Activated CD4-positive, alpha-beta T cell treated with anti-CD3 and anti-CD28 coated beads for 48 hours (primary cell): Measurements from ENCODE around the gene TRAF7.
"Not testable (repeated sequence)": the region's sequence is repeated elsewhere in the genome, so short reads cannot be mapped to it uniquely, and the experiment has no call there.

Source experiments
- DNase-seq: peaks from one replicate; pipeline ENCODE4 v3.0.0-alpha.2; 2020

TRAF7 gene

DNA sequence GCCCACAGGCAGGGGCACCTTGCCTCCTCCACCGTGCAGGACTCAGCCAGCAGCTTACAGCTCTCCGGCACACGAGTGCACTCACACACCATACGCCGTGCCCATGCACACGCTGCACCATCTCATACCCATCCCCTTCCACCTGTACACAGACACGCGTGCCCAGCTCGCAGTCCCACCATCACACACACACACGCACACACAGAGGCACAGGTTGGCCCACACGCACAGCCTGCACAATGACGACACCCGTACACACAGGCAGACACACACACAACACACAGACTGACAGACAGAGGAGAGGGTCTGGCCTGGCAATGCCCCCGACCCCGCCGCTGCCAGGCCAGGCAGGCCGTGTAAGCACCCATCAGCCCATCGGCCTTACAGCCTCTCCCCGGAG lies 28.8 kb downstream of the TRAF7 start:
- DNase-seq: no peak

DNA sequence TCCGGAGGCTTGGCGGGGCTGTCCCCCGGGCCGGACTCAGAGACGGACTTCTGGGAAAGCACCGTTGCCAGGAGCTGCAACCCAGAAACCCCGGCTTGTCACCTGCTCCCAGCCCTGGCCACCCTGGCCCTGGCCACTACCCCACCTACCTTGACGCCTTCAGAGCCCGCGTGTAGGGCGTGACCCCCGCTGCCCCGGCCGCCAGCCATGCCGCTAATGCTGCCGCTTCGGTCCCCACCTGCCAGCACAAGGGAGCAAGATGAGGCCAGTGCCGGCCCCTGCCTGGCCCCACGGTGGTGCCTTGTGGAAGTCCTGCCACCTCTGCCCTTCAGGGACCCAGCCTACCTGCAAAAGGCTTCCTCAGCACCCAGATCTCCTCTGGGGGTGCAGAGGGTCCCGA lies 29.4 kb downstream of the TRAF7 start:
- DNase-seq: no peak

- DNase-seq: no peak
These were observed 30.5 kb downstream of the TRAF7 start for GRCh38 chr16:2186064-2186463.

DNA sequence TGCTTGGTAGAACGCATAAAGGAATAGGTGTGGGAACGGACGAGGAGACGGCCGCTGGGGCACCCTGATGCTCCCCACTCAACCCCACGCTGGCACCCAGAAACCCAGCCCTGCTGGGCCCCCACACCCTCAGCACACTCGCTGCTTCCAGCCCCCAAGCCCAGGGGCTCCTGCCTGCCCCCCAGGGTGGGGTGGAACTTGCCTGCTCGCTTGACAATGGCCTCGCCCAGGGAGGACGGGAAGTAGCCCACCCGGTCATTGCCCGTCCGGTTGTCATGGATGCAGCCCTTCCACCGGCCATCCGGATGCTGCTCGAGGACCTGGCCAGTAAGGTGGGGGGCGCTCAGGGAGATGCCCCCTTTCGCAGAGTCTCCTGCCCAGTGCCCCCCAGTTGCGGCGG lies 30.9 kb downstream of the TRAF7 start:
- no peak for DNase-seq

- DNase-seq: no peak
These were observed 31.6 kb downstream of the TRAF7 start for GRCh38 chr16:2187212-2187611.

- DNase-seq: no peak
These were observed 32.8 kb downstream of the TRAF7 start for GRCh38 chr16:2188395-2188794.

DNA sequence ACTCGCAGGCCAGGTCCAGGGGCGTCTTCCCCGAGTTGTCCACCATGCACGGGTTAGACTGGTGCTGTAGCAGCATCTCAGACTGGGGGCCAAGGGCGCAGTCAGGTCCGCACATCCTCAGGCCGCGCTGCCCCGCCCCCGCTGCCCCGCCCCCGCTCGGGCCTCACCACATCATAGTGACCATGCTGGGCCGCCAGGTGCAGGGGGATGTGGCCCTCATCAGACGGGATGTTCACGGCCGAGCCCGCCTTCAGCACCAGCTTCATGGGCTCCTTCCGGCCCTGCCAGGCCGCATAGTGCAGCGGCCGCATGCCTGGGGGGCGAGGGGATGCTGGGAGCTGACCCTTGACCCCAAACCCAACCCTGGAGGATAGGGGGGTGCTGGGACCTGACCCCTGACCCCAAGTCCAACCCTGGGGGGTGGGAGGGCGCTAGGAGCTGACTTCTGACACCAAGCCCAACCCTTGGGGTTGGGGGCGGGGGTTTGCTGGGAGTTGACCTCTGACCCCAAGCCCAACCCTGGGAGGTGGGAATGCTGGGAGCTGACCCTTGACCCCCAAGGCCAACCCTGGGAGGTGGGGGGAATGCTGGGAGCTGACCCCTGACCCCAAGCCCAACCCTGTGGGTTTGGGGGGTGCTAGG lies 33.8 kb downstream of the TRAF7 start:
- DNase-seq: no peak

GRCh38 chr16:2190002-2190658 lies 34.5 kb downstream of the TRAF7 start:
- DNase-seq: no peak

DNA sequence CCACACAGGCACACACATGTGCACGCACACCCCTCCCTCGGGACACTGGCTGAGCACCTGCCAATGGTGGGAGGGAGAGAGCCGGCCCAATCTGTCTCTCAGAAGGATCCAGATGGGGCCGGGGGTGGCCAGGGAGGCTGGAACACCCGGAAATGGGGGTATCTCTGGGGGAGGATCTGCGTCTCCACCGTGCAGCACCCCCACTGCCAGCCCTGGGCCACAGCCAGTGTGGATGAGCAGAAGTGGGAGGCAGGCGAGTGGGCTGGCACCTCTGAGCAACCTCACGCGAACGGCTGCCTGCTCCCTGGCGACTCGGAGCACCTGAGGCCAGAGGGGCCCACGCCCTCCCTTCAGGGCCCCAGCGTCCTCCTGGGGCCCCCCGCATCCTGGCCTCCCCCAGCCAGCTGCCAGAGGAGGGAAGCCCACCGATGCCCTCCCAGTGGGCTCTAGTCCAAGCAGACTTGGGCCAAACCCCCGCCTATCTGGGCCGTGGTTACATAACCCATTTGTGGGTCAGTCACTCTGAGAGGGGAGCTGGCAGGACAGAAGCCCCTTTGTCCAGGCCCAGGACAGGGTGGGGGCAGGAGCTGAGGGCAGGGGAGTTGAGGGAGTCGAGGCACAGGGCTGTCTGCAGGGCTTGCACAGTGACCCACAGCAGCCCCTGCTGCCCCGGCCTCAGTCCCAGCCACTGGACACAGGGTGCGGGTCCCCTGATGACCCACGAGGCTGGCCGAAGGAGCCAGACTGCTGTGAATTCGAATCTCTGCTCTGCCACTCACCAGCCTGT lies 35.3 kb downstream of the TRAF7 start:
- DNase-seq: no peak

DNA sequence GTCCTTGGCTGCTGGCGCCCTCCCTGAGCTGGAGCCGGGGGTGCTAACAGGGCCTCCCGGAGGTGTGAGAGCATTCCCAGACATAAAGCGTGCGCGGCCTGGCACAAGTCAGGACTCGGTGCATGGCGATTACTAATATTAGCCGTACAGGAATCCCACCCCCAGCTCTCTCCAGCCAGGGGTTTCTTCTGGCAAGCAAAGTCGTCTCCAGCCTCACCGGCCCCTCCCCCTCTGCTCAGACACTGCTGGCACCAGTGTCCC lies 35.8 kb downstream of the TRAF7 start:
- DNase-seq: no peak

GRCh38 chr16:2194166-2194834 lies 38.7 kb downstream of the TRAF7 start:
- peak; percentile 60 for DNase-seq

- peak; percentile 60 for DNase-seq
These were observed 39.3 kb downstream of the TRAF7 start for GRCh38 chr16:2194852-2195321.

- DNase-seq: no peak
These were observed 40.0 kb downstream of the TRAF7 start for GRCh38 chr16:2195322-2196161.

DNA sequence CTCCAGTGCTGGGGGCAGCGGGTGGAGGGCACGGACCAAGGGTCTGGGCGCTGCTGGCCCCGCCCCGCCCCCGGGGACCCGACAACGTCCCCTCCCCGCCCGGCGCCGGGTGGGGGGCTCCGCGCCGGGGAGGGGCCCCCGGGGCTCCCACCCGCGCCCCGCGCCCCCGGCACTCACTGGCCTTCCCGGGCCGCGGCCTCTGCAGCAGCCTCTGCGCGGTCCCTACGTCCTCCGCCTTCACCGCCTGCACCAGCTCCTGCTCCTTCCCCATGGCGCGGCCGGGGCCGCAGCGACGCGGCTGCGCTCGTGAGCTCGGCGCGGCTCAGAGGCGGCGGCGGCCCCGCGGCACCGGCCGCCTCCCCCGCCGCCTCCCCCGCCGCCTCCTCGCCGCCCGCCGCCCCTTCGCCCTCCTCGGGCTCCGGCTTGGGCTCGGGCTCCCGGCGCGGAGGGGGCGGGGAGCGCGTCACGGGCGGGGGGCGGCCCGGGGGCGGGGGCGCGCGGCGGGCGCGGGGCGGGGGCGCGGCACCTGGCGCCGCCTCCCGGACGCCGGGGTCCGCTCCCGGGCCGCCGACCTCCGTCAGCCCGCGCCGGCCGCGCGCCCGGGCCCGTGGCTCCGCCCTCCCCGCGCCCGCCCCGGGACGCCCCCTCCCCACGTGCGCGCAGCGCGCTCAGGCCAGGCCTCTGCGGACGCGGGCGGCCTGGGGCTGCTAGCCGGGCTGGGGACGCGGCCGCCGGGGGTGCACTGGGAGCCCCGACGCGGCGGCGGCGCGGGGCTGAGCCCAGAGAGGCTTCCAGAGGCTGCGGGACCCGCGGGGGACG lies 40.8 kb downstream of the TRAF7 start, which contains the start of gene CASKIN1:
Gene CASKIN1, minus strand, starts transcription at position 444 of the 819 bp plus-strand sequence. Its CDS starts 173 bp downstream, at position 271.
- DNase-seq: no peak

DNA sequence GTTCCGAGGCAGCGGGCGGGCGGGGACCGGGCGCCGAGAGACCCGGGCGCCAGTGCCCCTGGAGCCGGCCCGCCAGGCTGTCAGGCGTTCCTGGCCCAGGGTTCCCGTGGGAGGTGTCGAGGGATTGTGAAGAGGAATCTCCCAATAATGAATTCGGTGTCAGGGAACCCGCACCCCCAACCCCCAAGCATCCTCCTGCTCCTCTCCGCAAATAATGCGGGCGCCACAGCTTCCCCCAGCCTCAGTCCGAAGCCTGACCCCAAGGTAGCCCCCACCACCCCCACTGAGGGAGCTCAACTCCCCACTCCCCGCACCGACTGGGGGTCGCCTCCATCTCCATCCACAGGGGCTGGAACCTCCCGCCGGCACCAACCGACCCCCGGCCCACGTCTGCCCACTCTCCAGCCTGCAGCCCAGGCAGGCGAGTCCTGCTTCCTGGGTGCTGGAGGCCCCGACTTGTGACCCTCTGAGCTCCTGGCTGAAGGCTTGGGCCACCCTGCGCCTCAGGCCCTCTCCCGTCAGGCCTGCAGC lies 41.5 kb downstream of the TRAF7 start:
- no peak for DNase-seq

DNA sequence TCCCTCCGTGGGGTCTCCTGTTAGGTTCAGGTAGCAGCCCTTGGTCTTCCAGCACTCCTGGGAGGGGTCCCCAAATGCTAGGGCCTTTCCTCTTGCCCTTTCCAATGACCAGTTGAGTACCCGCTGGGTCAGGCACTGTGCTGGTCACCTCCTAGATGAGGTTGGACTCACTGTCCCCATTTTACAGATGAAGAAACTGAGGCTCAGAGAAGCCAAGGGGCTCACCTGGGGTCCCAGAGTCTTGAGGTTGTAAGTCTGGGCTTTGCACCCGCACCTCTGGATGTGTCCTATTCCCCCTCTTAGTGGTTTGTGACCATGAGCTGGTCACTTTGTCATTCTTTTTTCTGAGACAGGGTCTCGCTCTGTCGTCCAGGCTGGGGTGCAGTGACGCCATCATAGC lies 42.2 kb downstream of the TRAF7 start:
- DNase-seq: no peak

GRCh38 chr16:2198283-2198682 lies 42.7 kb downstream of the TRAF7 start:
- no peak for DNase-seq

- DNase-seq: no peak
These were observed 43.5 kb downstream of the TRAF7 start for GRCh38 chr16:2199095-2199494.

DNA sequence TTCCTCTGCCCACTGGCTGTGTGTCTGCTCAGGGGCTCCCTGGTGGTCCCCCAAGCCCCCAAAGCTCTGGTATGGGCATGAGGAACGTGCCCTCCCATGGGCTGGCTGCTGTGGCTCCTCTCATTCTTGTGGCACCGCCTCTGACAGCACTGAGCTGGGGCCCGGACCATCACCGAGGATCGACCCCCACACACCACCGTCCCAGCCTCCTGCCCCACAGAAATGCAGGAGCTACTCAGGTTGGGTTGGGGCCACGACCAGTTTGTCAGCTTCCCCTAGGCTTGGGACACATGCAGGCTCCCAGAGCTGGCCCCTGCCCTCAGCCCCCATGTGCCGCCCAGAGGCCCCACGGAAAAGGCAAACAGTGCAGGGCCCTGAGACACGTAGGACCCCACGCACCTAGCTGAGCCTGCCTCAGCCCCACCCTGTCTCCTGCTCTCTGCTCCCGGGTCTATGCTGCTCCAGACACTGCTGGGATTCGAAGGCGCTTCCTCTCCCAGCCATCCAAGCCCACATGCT lies 44.1 kb downstream of the TRAF7 start:
- DNase-seq: no peak

- no peak for DNase-seq
These were observed 44.7 kb downstream of the TRAF7 start for GRCh38 chr16:2200313-2200712.

GRCh38 chr16:2203119-2203688 lies 47.6 kb downstream of the TRAF7 start:
- not testable (repeated sequence) for DNase-seq
